HG03097 (cell line): ENCODE measurements around the gene ETDA.
"Not testable (repeated sequence)": the region's sequence is repeated elsewhere in the genome, so short reads cannot be mapped to it uniquely, and the experiment has no call there.

ENCODE experiments used
- ATAC-seq: cut with Tn5 transposase; IDR thresholded peaks from one replicate; pipeline ENCODE4 v1.9.1; 2021; ENCODE audit not compliant: unreplicated experiment, low FRiP score

ETDA gene

GRCh38 chrX:135252011-135252518, at the start of gene ETDA:
ETDA (plus strand) TSS chrX:135252061; CDS start chrX:135253277, 1,216 bp downstream.
- not testable (repeated sequence) for ATAC-seq

GRCh38 chrX:135206427-135206826, 45.4 kb upstream of the ETDA start:
- ATAC-seq = not testable (repeated sequence)

GRCh38 chrX:135213200-135213844, 38.5 kb upstream of the ETDA start:
- no peak for ATAC-seq

- not testable (repeated sequence) for ATAC-seq
These were observed 5.9 kb upstream of the ETDA start for GRCh38 chrX:135245989-135246388.

GRCh38 chrX:135256087-135256684, 4.3 kb downstream of the ETDA start:
- ATAC-seq = not testable (repeated sequence)

- no peak for ATAC-seq
These were observed 5.1 kb downstream of the ETDA start for GRCh38 chrX:135256923-135257322.

GRCh38 chrX:135257469-135257868, 5.6 kb downstream of the ETDA start:
- no peak for ATAC-seq

- not testable (repeated sequence) for ATAC-seq
These were observed 9.1 kb downstream of the ETDA start for GRCh38 chrX:135260976-135261375.

- ATAC-seq = not testable (repeated sequence)
These were observed 11.5 kb downstream of the ETDA start for GRCh38 chrX:135263376-135263775.

- ATAC-seq = no peak
These were observed 12.3 kb downstream of the ETDA start for GRCh38 chrX:135264206-135264605.

GRCh38 chrX:135273162-135273561, 21.3 kb downstream of the ETDA start:
- no peak for ATAC-seq

- no peak for ATAC-seq
These were observed 24.1 kb downstream of the ETDA start for GRCh38 chrX:135275973-135276372.

- no peak for ATAC-seq
These were observed 35.5 kb downstream of the ETDA start for GRCh38 chrX:135287266-135287823.

GRCh38 chrX:135295238-135295943, 43.5 kb downstream of the ETDA start:
- ATAC-seq = peak; percentile 92

- ATAC-seq = no peak
These were observed 44.1 kb downstream of the ETDA start for GRCh38 chrX:135295944-135296305.

- no peak for ATAC-seq
These were observed 50.5 kb downstream of the ETDA start for GRCh38 chrX:135302269-135302873.
